ENCODE data around the gene MMP20.

GRCh38 chr11:102611291-102611690 is 13.8 kb downstream of the MMP20 start:
- no peak for TF ChIP-seq CTCF (IDR thresholded peaks at IDR 0.05)
- TF ChIP-seq POLR2AphosphoS5 (IDR thresholded peaks at IDR 0.05): no peak
- TF ChIP-seq POLR2A (IDR thresholded peaks at IDR 0.05): no peak
